CD4-positive, alpha-beta T cell (primary cell): ENCODE results near the gene SCUBE1. TPM values are rescaled to one million over a fixed set of nuclear protein-coding genes. Genes with fewer than 3 reads are reported as not detected.

ENCODE experiments used
- ATAC-seq: fragments of 200-7000 bp; cut with Tn5 transposase; one replicate; pipeline ENCODE4 v1.10.0; 2022; ENCODE audit warnings: mild to moderate bottlenecking; ENCODE audit not compliant: poor library complexity
- CTCF ChIA-PET: fragments of 350-600 bp; sonication (Branson Sonifier 250); formaldehyde crosslinking; loops from one replicate; lab custom pipeline; 2021; ENCODE audit warnings: antibody characterized with exemption, inconsistent platforms; lab: Charles Lee
- POLR2A ChIA-PET: fragments of 350-600 bp; sonication (Branson Sonifier 250); formaldehyde crosslinking; loops from one replicate; lab custom pipeline; 2021; ENCODE audit warnings: antibody characterized with exemption, inconsistent platforms; lab: Charles Lee
- DNase-seq, 14 experiments: peaks; one replicate each; pipeline ENCODE4 v3.0.0-alpha.2; 2013 to 2020; ENCODE audit warnings: mixed read lengths in 2 of 14
- H3K27ac ChIP-seq, 2 donors: one replicate each; pipeline versions ENCODE4 v1.5.1 to v1.7.0; 2013; ENCODE audit warnings: low read length in 2 of 2, low read depth in 1 of 2, mild to moderate bottlenecking in 1 of 2
- H3K27me3 ChIP-seq, 2 experiments: 1 replicate in 1 of 2; 2 replicates in 1 of 2; pipeline versions ENCODE4 v1.6.1 to v1.7.0; 2013; ENCODE audit warnings: low read length in 2 of 2, control low read depth in 1 of 2, mild to moderate bottlenecking in 1 of 2, moderate library complexity in 1 of 2; ENCODE audit not compliant: insufficient read depth in 2 of 2, control insufficient read depth in 1 of 2
- H3K36me3 ChIP-seq: one replicate; pipeline ENCODE4 v1.6.1; 2013; ENCODE audit warnings: low read length, control low read depth; ENCODE audit not compliant: insufficient read depth
- H3K4me1 ChIP-seq: one replicate; pipeline ENCODE4 v1.6.1; 2013; ENCODE audit warnings: low read length, control low read depth; ENCODE audit not compliant: insufficient read depth
- H3K4me3 ChIP-seq: one replicate; pipeline ENCODE4 v1.5.1; 2013; ENCODE audit warnings: mild to moderate bottlenecking, low read length, moderate library complexity
- H3K9me3 ChIP-seq, 2 experiments: 1 replicate in 1 of 2; 2 replicates in 1 of 2; pipeline versions ENCODE4 v1.6.1 to v1.7.0; 2013; ENCODE audit warnings: low read length in 2 of 2, mild to moderate bottlenecking in 2 of 2, control low read depth in 1 of 2, moderate library complexity in 1 of 2; ENCODE audit not compliant: control insufficient read depth in 1 of 2, insufficient read depth in 1 of 2
- H3K27ac Mint-ChIP-seq: one replicate; pipeline ENCODE4 v1.8.0; 2020; ENCODE audit warnings: mixed read lengths
- H3K27me3 Mint-ChIP-seq: one replicate; pipeline ENCODE4 v1.8.0; 2021; ENCODE audit warnings: mixed read lengths
- H3K36me3 Mint-ChIP-seq: one replicate; pipeline ENCODE4 v1.8.0; 2021; ENCODE audit warnings: low read depth, mixed read lengths
- H3K4me1 Mint-ChIP-seq: one replicate; pipeline ENCODE4 v1.8.0; 2021; ENCODE audit warnings: low read depth, mixed read lengths
- H3K4me3 Mint-ChIP-seq: one replicate; pipeline ENCODE4 v1.8.0; 2020; ENCODE audit warnings: mild to moderate bottlenecking, mixed read lengths
- H3K9me3 Mint-ChIP-seq: one replicate; pipeline ENCODE4 v1.8.0; 2020; ENCODE audit warnings: mixed read lengths
- intact Hi-C, 2 experiments: fragments of 100-400 bp; cut with DNase I in 1 of 2; cut with micrococcal nuclease in 1 of 2; formaldehyde crosslinking; loops; one replicate each; pipeline versions ENCODE4 v1.15.1 to v1.9.0; 2023 to 2025; cut with DNase I, micrococcal nuclease
- total RNA-seq, 174 experiments: library from RNA in 2 of 174; stranded (reverse) in 2 of 174; gene quantifications; one replicate each; pipeline ENCODE4 v1.2.3 and lab custom pipeline; 2021 to 2026
- TF ChIP-seq, protein P1 (sequence below): fragments of 200-600 bp; IDR thresholded peaks from one replicate; pipeline ENCODE4 v1.8.0; 2022; ENCODE audit warnings: antibody characterized with exemption, mild to moderate bottlenecking

The SCUBE1 gene
- total RNA-seq, 2 experiments from 2014 or later = not detected

DNA sequence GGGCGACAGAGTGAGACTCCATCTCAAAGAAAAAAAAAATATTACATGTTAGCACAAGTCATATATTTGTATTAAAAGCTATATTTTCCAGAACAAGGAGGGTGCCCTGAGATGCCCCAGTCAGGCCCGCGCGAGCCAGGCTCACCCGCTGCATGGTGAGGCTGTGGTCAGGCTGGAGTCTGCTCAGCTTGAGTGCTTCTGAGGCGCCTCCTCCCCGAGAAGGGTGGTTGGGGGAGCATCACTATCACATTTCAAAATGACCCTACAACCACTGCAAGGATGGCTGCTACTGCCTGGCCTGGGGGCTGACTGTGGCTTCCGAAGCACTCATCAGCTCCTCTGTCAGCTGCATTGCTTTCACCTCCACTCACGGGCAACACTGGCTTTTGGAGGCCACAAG is 77.1 kb downstream of the SCUBE1 start:
- no peak overlapping the region for H3K4me3 Mint-ChIP-seq
- H3K4me3 ChIP-seq = no peak overlapping the region
- ATAC-seq (no peak), DNase-seq (no peak)
- peaks cover 26% of the 10 kb centered on the region for H3K4me1 Mint-ChIP-seq
- H3K4me1 ChIP-seq = peaks cover 32% of the 10 kb centered on the region
- CTCF ChIA-PET = no interaction called here
- no peaks in the 10 kb centered on the region for H3K9me3 Mint-ChIP-seq
- no peaks in the 10 kb centered on the region for H3K36me3 ChIP-seq
- no peak overlapping the region for H3K27ac Mint-ChIP-seq
- no peaks in the 10 kb centered on the region for H3K27me3 Mint-ChIP-seq
- H3K9me3 ChIP-seq = no peaks in the 10 kb centered on the region
- no peaks in the 10 kb centered on the region for H3K36me3 Mint-ChIP-seq
- H3K27ac ChIP-seq = no peak overlapping the region
- TF ChIP-seq, protein P1, sequence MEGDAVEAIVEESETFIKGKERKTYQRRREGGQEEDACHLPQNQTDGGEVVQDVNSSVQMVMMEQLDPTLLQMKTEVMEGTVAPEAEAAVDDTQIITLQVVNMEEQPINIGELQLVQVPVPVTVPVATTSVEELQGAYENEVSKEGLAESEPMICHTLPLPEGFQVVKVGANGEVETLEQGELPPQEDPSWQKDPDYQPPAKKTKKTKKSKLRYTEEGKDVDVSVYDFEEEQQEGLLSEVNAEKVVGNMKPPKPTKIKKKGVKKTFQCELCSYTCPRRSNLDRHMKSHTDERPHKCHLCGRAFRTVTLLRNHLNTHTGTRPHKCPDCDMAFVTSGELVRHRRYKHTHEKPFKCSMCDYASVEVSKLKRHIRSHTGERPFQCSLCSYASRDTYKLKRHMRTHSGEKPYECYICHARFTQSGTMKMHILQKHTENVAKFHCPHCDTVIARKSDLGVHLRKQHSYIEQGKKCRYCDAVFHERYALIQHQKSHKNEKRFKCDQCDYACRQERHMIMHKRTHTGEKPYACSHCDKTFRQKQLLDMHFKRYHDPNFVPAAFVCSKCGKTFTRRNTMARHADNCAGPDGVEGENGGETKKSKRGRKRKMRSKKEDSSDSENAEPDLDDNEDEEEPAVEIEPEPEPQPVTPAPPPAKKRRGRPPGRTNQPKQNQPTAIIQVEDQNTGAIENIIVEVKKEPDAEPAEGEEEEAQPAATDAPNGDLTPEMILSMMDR = no peak
- intact Hi-C loops = no loop called here
- no peaks in the 10 kb centered on the region for H3K27me3 ChIP-seq
- POLR2A ChIA-PET = no interaction called here

DNA sequence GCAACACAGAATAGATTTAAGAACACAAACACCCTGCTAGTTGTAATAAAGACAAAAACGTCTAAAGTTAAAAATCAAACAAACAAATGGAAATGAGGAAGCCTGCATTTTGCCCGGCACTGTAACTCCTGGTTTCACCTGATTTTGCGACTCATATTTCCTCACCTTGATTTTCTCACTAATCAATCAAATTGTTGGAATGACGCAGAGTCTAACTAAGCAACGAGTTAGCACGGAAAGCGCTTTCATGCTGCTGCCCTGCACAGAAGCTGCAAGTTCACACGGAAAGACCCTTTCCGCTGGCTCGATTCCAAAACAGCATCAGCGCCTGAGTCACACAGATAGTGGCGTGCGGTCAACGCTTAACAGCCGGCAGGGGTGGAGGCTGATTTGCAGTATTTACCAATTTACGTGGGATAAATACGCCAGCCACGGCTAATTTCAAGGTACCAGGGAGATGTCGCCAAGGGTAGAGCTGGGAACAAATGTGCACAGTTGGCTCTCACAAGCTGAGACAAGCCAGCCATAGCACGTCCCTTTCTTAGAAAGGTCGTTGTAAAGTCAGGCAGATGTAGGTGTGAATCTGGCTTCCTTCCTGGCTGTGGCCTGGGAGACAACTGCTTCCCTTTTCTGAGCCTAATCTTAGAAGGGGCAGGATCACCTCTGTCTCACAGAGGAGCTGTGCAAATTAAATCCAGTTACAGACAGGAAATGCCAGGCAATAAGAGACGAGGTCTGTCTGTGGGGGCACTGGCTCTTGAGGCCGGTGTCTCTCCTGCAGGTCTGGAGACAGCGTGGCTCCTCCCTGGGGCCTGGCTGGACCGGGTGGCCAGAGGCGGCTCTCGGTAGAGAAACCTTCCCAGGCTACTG is 79.3 kb downstream of the SCUBE1 start:
- no peaks in the 10 kb centered on the region for H3K27me3 Mint-ChIP-seq
- H3K36me3 ChIP-seq = no peaks in the 10 kb centered on the region
- ATAC-seq (peak; percentile 76), DNase-seq (peak; percentile 55 to 95 (median 78))
- H3K4me3 ChIP-seq = peak overlapping the region; percentile 51
- H3K27ac Mint-ChIP-seq = peak overlapping the region; percentile 75
- peaks cover 32% of the 10 kb centered on the region for H3K4me1 ChIP-seq
- H3K4me3 Mint-ChIP-seq = peak overlapping the region; percentile 72
- ChIA-PET CTCF (interaction anchor here (1.2 to 1.4 kb wide), 3 partner anchors 33 to 82 kb away, joined by 3 to 6 read pairs (median 4); partner anchors contain the start of gene TTLL12), POLR2A (interaction anchor here (0.8 to 1.0 kb wide), 3 partner anchors 77 to 82 kb away, joined by 3 to 5 read pairs (median 3); no protein-coding TSS in a partner anchor)
- TF ChIP-seq, protein P1 = no peak
- H3K4me1 Mint-ChIP-seq = peaks cover 26% of the 10 kb centered on the region
- H3K9me3 Mint-ChIP-seq = no peaks in the 10 kb centered on the region
- H3K27ac ChIP-seq = peak overlapping the region; percentile 38 to 52
- no peaks in the 10 kb centered on the region for H3K36me3 Mint-ChIP-seq
- no peaks in the 10 kb centered on the region for H3K9me3 ChIP-seq
- intact Hi-C loops = no loop called here
- no peaks in the 10 kb centered on the region for H3K27me3 ChIP-seq

DNA sequence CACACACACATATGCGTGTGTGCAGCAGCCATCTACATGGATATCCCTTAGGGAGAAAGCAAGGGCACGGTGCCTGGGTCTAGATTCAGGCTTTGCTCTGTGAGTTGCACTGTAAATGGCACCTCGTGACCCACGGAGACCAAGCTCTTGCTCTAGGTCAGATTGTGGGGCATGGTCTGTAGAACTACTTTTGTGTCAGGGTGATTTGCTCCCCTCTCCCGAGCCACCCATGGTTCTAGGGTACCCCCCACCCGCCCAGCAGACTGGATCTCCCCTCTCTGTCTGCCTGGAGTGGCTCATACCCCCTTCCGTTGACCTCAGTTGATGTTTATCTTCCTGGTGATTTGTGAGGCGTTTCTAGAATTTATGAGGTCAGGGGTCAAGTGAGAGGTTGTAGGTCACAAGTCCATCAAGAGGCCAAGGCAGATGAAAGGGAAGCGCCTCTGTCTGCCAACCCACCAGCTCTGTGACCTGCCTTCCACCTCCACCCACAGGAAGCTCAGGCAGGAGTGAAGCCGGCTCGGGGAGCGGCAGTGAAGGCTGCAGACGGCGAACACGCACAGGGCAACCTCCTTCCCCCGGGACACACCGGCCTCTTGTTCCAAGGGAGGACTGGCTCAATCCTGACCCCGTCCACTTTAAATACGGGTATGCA is 80.1 kb downstream of the SCUBE1 start:
- CTCF ChIA-PET = interaction anchor here (1.4 kb wide), 2 partner anchors 76 to 83 kb away, joined by 4 to 6 read pairs; partner anchors contain the start of gene TTLL12

More for the DNA sequence above, 80.1 kb downstream of the SCUBE1 start:
- no peaks in the 10 kb centered on the region for H3K27me3 ChIP-seq
- peak overlapping the region; percentile 51 for H3K4me3 ChIP-seq
- POLR2A ChIA-PET = interaction anchor here (1.0 kb wide), 1 partner anchor 76 kb away, joined by 3 read pairs; no protein-coding TSS in a partner anchor
- no peaks in the 10 kb centered on the region for H3K36me3 ChIP-seq
- Mint-ChIP-seq H3K36me3 (no peaks in the 10 kb centered on the region), H3K27ac (peak overlapping the region; percentile 75), H3K27me3 (no peaks in the 10 kb centered on the region), H3K4me1 (peaks cover 26% of the 10 kb centered on the region), H3K4me3 (peak overlapping the region; percentile 72), H3K9me3 (no peaks in the 10 kb centered on the region)
- no peaks in the 10 kb centered on the region for H3K9me3 ChIP-seq
- DNase-seq = peak; percentile 8 to 73 (median 38)
- ATAC-seq = peak; percentile 45
- TF ChIP-seq, protein P1 = no peak
- intact Hi-C loops = no loop called here
- H3K27ac ChIP-seq = peak overlapping the region in 1 of 2 donors; percentile 52
- H3K4me1 ChIP-seq = peaks cover 32% of the 10 kb centered on the region
